WTC11 (cell line): Measurements from ENCODE around the gene VAV2. TPM values are rescaled to one million over a fixed set of nuclear protein-coding genes. Genes with fewer than 3 reads are reported as not detected.

Experiments used
- ATAC-seq: fragments of 200-7000 bp; cut with Tn5 transposase; 2 replicates; pipeline ENCODE4 v1.10.0; 2021; ENCODE audit warnings: mild to moderate bottlenecking, moderate library complexity
- CTCF ChIA-PET: fragments of 300-600 bp; sonication (Branson Sonifier 250); formaldehyde crosslinking; loops from one replicate; lab custom pipeline; 2021; ENCODE audit warnings: antibody characterized with exemption; lab: Charles Lee
- POLR2A ChIA-PET: fragments of 350-600 bp; sonication (Branson Sonifier 250); formaldehyde crosslinking; loops from one replicate; lab custom pipeline; 2021; ENCODE audit warnings: antibody characterized with exemption; lab: Charles Lee
- DNase-seq: peaks from one replicate; pipeline ENCODE4 v3.0.0; 2021; ENCODE audit warnings: low spot score
- H3K27ac Mint-ChIP-seq: 2 replicates; pipeline ENCODE4 v1.8.0; 2021; ENCODE audit warnings: mixed read lengths
- H3K27me3 Mint-ChIP-seq: 2 replicates; pipeline ENCODE4 v1.8.0; 2021; ENCODE audit warnings: low read depth, mild to moderate bottlenecking, moderate library complexity, mixed read lengths
- H3K36me3 Mint-ChIP-seq: 2 replicates; pipeline ENCODE4 v1.8.0; 2021; ENCODE audit warnings: mixed read lengths
- H3K4me1 Mint-ChIP-seq: 2 replicates; pipeline ENCODE4 v1.8.0; 2022; ENCODE audit warnings: mixed read lengths
- H3K4me3 Mint-ChIP-seq: 2 replicates; pipeline ENCODE4 v1.8.0; 2021; ENCODE audit warnings: mild to moderate bottlenecking, moderate library complexity, mixed read lengths
- H3K9me3 Mint-ChIP-seq: 2 replicates; pipeline ENCODE4 v1.8.0; 2021; ENCODE audit warnings: mixed read lengths
- EMX1 ChIP-seq: fragments of 250-450 bp; sonication (Bioruptor Pico); IDR thresholded peaks from 2 replicates; pipeline ENCODE4 v1.8.0; 2021; ENCODE audit warnings: mild to moderate bottlenecking
- ESRRA ChIP-seq: sonication (generic); formaldehyde crosslinking; IDR thresholded peaks from 2 replicates; pipeline ENCODE4 v1.8.1; 2022; ENCODE audit warnings: mild to moderate bottlenecking, missing genetic modification reagents, borderline replicate concordance
- GTF2I ChIP-seq: fragments of 250-450 bp; sonication (Bioruptor Pico); conservative IDR thresholded peaks from 2 replicates; pipeline ENCODE4 v1.4.0; 2021; ENCODE audit warnings: mild to moderate bottlenecking
- IRF2 ChIP-seq: sonication (generic); formaldehyde crosslinking; IDR thresholded peaks from 2 replicates; pipeline ENCODE4 v1.8.0; 2022; ENCODE audit warnings: low read depth, missing genetic modification reagents, borderline replicate concordance
- JAZF1 ChIP-seq: fragments of 250-450 bp; sonication (Bioruptor Pico); IDR thresholded peaks from 2 replicates; pipeline ENCODE4 v1.9.0; 2021; ENCODE audit warnings: moderate library complexity, mild to moderate bottlenecking, inconsistent platforms
- NFE2L1 ChIP-seq: sonication (generic); formaldehyde crosslinking; IDR thresholded peaks from 2 replicates; pipeline ENCODE4 v1.8.1; 2023; ENCODE audit warnings: missing genetic modification reagents
- SMAD4 ChIP-seq: sonication (generic); formaldehyde crosslinking; IDR thresholded peaks from 2 replicates; pipeline ENCODE4 v1.8.0; 2022; ENCODE audit warnings: mild to moderate bottlenecking, missing genetic modification reagents
- TEAD1 ChIP-seq: sonication (generic); formaldehyde crosslinking; IDR thresholded peaks from 2 replicates; pipeline ENCODE4 v1.8.0; 2022; ENCODE audit warnings: mild to moderate bottlenecking, missing genetic modification reagents
- ZNF263 ChIP-seq: sonication (generic); formaldehyde crosslinking; IDR thresholded peaks from 2 replicates; pipeline ENCODE4 v1.8.1; 2022; ENCODE audit warnings: low read depth, mild to moderate bottlenecking, moderate library complexity, missing genetic modification reagents
- ZNF317 ChIP-seq: sonication (generic); formaldehyde crosslinking; IDR thresholded peaks from 2 replicates; pipeline ENCODE4 v1.8.1; 2023; ENCODE audit warnings: low read depth, mild to moderate bottlenecking, moderate library complexity, missing genetic modification reagents, borderline replicate concordance
- ZNF423 ChIP-seq: fragments of 250-450 bp; sonication (Bioruptor Pico); IDR thresholded peaks from 2 replicates; pipeline ENCODE4 v2.1.2; 2022; ENCODE audit warnings: mild to moderate bottlenecking, moderate library complexity
- ZNF671 ChIP-seq: fragments of 250-450 bp; sonication (Bioruptor Pico); IDR thresholded peaks from 2 replicates; pipeline ENCODE4 v1.8.0; 2021; ENCODE audit warnings: mild to moderate bottlenecking
- total RNA-seq: library from RNA; stranded (reverse); gene quantifications from 3 replicates; pipeline ENCODE4 v1.2.3, GENCODE V29; 2021
- TF ChIP-seq, protein P1 (sequence below): sonication (generic); formaldehyde crosslinking; IDR thresholded peaks from 2 replicates; pipeline ENCODE4 v1.8.1; 2022; ENCODE audit warnings: low read depth, missing genetic modification reagents, borderline replicate concordance
- TF ChIP-seq, protein P2 (sequence below): sonication (generic); formaldehyde crosslinking; IDR thresholded peaks from 2 replicates; pipeline ENCODE4 v1.8.1; 2023; ENCODE audit warnings: mild to moderate bottlenecking, moderate library complexity, missing genetic modification reagents
- TF ChIP-seq, protein P3 (sequence below): fragments of 200-600 bp; IDR thresholded peaks from 2 replicates; pipeline ENCODE4 v1.8.0; 2022; ENCODE audit warnings: antibody characterized with exemption
- TF ChIP-seq, protein P4 (sequence below): sonication (generic); formaldehyde crosslinking; IDR thresholded peaks from 2 replicates; pipeline ENCODE4 v1.8.1; 2023; ENCODE audit warnings: mild to moderate bottlenecking, missing genetic modification reagents

Gene VAV2
- total RNA-seq, 1 experiment from 2014 or later: 39.7 TPM

DNA sequence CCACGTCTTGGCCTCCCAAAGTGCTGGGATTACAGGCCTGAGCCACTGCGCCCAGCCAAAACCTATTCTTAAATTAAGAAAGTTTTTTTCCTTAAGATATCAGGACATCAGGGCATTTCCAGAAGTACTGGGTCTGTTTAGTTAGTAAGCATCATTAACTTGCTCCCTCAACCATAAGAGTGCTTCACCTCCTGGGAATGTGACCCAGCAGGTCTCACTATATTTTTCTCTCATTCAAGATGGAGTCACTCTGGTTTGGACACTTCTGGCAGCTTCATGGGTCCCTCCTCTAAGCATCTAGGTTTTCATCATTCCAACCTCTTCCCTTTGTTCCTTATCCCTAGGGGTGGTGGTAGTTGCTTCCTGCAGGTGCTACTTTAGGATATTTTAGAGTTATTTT is 22.8 kb upstream of the VAV2 start:
- no peak for DNase-seq
- Mint-ChIP-seq H3K9me3 (peaks cover 30% of the 10 kb centered on the region), H3K4me1 (no peaks in the 10 kb centered on the region), H3K27ac (no peak overlapping the region), H3K27me3 (peaks cover 10% of the 10 kb centered on the region), H3K4me3 (no peak overlapping the region), H3K36me3 (peaks cover 27% of the 10 kb centered on the region)
- no peak for ATAC-seq
- POLR2A ChIA-PET: no interaction called here
- CTCF ChIA-PET: no interaction called here
- TF ChIP-seq, protein P1, sequence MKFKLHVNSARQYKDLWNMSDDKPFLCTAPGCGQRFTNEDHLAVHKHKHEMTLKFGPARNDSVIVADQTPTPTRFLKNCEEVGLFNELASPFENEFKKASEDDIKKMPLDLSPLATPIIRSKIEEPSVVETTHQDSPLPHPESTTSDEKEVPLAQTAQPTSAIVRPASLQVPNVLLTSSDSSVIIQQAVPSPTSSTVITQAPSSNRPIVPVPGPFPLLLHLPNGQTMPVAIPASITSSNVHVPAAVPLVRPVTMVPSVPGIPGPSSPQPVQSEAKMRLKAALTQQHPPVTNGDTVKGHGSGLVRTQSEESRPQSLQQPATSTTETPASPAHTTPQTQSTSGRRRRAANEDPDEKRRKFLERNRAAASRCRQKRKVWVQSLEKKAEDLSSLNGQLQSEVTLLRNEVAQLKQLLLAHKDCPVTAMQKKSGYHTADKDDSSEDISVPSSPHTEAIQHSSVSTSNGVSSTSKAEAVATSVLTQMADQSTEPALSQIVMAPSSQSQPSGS (CRISPR knock-in tag): no peak
- TF ChIP-seq, protein P2, sequence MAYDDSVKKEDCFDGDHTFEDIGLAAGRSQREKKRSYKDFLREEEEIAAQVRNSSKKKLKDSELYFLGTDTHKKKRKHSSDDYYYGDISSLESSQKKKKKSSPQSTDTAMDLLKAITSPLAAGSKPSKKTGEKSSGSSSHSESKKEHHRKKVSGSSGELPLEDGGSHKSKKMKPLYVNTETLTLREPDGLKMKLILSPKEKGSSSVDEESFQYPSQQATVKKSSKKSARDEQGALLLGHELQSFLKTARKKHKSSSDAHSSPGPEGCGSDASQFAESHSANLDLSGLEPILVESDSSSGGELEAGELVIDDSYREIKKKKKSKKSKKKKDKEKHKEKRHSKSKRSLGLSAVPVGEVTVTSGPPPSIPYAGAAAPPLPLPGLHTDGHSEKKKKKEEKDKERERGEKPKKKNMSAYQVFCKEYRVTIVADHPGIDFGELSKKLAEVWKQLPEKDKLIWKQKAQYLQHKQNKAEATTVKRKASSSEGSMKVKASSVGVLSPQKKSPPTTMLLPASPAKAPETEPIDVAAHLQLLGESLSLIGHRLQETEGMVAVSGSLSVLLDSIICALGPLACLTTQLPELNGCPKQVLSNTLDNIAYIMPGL (CRISPR knock-in tag): no peak
- TF ChIP-seq EMX1 (CRISPR knock-in tag) (no peak), SMAD4 (CRISPR knock-in tag) (no peak), ZNF317 (CRISPR knock-in tag) (no peak), TEAD1 (CRISPR knock-in tag) (no peak), JAZF1 (no peak)
- TF ChIP-seq, protein P3, sequence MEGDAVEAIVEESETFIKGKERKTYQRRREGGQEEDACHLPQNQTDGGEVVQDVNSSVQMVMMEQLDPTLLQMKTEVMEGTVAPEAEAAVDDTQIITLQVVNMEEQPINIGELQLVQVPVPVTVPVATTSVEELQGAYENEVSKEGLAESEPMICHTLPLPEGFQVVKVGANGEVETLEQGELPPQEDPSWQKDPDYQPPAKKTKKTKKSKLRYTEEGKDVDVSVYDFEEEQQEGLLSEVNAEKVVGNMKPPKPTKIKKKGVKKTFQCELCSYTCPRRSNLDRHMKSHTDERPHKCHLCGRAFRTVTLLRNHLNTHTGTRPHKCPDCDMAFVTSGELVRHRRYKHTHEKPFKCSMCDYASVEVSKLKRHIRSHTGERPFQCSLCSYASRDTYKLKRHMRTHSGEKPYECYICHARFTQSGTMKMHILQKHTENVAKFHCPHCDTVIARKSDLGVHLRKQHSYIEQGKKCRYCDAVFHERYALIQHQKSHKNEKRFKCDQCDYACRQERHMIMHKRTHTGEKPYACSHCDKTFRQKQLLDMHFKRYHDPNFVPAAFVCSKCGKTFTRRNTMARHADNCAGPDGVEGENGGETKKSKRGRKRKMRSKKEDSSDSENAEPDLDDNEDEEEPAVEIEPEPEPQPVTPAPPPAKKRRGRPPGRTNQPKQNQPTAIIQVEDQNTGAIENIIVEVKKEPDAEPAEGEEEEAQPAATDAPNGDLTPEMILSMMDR: no peak

DNA sequence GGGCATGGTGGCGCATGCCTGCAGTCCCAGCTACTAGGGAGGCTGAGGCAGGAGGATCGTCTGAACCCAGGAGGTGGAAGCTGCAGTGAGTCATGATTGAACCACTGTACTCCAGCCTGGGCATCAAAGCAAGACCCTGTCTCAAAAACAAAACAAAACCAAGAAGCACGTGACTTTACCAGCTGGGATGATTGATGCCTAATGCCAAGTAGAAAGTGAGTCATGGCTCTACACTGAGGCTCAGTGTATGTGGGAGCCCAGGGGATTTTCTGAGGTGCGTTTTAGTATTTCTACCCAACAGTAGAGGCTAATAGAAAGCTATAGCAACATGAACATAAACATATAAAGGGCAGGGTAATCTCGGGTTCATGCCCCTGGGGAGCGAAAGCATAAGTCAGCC is 19.3 kb upstream of the VAV2 start:
- H3K27ac Mint-ChIP-seq: no peak overlapping the region
- CTCF ChIA-PET: no interaction called here
- no peaks in the 10 kb centered on the region for H3K4me1 Mint-ChIP-seq

DNA sequence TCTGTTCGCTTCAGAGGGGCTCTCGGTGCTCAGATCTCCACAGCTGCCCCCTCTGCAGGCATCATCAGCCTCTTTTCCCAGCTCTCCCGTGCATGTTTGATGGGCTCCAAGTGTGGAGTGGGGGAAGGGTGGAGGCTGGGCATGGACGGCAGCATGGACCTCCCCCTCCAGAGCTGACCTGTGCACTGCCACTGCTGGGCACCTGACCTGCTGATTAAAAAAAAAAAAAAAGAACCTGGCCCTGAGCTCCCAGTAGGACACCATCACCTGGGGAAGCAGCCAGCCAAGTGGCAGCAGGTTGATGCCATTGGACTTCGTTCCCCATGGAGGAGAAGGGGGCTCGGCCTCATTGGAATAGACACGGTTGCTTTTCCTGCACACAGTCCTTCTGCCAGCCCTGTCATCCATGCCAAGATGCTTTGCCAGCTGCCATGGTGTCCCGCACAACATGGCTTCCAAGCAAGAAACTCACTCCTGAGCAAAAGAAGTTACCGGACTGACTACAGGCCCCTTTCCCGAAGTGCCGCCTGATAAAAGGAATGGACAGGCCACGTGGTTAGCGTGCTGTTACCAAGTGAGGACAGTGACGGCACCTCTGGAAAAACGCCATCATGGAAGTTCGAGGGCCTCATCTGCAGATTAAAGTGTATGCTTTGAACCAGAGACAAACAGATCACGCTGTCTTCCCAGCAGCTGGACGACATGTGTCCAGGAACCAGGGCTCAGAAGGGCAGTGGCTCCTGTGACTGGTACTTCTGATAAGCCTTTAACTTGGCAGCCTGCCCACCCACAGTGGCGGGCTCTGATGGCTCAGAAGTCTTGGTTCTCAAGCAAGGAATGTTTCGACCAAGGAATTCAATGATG is 18.4 kb upstream of the VAV2 start:
- H3K9me3 Mint-ChIP-seq: peaks cover 23% of the 10 kb centered on the region

More for the DNA sequence above, 19.3 kb upstream of the VAV2 start:
- H3K4me3 Mint-ChIP-seq: no peak overlapping the region
- peaks cover 10% of the 10 kb centered on the region for H3K27me3 Mint-ChIP-seq
- TF ChIP-seq GTF2I (CRISPR knock-in tag) (no peak), ESRRA (CRISPR knock-in tag) (no peak), NFE2L1 (no peak), ZNF263 (CRISPR knock-in tag) (no peak)
- TF ChIP-seq, protein P4, sequence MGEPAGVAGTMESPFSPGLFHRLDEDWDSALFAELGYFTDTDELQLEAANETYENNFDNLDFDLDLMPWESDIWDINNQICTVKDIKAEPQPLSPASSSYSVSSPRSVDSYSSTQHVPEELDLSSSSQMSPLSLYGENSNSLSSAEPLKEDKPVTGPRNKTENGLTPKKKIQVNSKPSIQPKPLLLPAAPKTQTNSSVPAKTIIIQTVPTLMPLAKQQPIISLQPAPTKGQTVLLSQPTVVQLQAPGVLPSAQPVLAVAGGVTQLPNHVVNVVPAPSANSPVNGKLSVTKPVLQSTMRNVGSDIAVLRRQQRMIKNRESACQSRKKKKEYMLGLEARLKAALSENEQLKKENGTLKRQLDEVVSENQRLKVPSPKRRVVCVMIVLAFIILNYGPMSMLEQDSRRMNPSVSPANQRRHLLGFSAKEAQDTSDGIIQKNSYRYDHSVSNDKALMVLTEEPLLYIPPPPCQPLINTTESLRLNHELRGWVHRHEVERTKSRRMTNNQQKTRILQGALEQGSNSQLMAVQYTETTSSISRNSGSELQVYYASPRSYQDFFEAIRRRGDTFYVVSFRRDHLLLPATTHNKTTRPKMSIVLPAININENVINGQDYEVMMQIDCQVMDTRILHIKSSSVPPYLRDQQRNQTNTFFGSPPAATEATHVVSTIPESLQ (CRISPR knock-in tag): no peak
- TF ChIP-seq, all 79 proteins: peak for 0
- peaks cover 23% of the 10 kb centered on the region for H3K36me3 Mint-ChIP-seq
- no peak for DNase-seq
- H3K9me3 Mint-ChIP-seq: peaks cover 24% of the 10 kb centered on the region
- POLR2A ChIA-PET: no interaction called here
- ATAC-seq: no peak

More for the DNA sequence above, 18.4 kb upstream of the VAV2 start:
- Mint-ChIP-seq H3K4me1 (no peaks in the 10 kb centered on the region), H3K27me3 (peaks cover 10% of the 10 kb centered on the region), H3K4me3 (no peak overlapping the region), H3K36me3 (peaks cover 22% of the 10 kb centered on the region), H3K27ac (no peak overlapping the region)
- ATAC-seq (no peak), DNase-seq (no peak)
- ChIA-PET CTCF (no interaction called here), POLR2A (no interaction called here)
- TF ChIP-seq EMX1 (CRISPR knock-in tag): no peak
- TF ChIP-seq IRF2 (CRISPR knock-in tag): no peak
- no peak for TF ChIP-seq ZNF671 (CRISPR knock-in tag)
- TF ChIP-seq NFE2L1: no peak
- no peak for TF ChIP-seq ZNF423
